Measurements from ENCODE around the gene JMJD6.

JMJD6 gene

GRCh38 chr17:76671123-76671911 lies 55.1 kb downstream of the JMJD6 start:
- peak overlapping the region; percentile 47 to 96 (median 89) for H3K27ac ChIP-seq
- H3K4me3 ChIP-seq, result peak overlapping the region; percentile 36 to 66 (median 49)

DNA sequence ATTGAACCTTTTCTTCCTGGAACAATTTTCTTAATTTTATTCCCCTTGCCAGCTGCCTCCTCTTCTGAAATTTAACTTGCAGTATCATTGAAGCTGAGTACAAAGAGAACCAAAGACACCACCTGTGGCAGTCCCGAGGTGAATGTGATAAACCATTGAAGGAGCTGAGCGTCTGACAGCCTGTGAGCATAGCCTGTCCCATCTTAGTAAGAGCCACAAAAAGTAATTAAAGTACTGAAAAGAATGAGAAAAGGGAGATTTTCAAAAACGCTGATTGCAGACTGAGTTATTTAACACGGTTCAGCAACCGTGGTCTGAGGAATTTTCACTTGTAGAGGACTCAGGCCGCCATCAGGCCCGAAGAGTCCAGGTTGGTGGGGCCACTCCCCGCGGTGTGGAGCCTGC lies 55.7 kb downstream of the JMJD6 start:
- peak overlapping the region in 18 of 21 experiments; percentile 49 to 96 (median 90) for H3K27ac ChIP-seq

DNA sequence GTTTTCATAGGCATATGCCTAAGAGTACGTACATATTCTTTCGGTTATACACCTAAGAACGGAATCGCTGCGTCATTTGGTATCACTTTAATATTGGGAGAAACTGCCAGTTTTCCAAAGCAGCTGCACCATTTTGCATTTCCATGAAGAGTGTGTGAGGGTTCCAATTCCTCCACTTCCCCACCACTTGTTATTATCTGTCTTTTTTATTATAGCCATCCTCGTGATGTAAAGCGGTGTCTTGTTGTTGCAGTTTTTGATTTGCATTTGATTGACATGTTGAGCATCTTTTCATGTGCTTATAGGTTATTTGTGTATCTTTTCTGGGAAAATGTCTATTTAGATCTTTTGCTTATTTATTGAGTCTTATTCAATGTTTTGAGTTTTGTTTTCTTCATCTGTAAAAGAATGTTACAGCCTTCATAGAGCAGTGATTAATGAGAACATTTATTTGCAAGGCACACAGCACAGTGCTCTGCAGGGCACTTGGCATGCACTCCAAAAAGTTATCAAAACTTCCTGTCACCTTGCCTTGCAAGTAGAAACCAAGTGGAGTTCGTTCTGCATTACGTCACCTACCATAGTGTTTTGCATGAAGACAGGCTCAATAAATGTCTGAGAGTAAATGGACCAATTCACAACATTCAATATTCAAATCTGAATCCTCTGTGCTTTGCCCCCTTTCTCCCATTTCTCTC lies 56.2 kb downstream of the JMJD6 start:
- Histone ChIP-seq H3K27ac (peak overlapping the region in 7 of 21 experiments; percentile 49 to 96 (median 92)), H3K4me3 (no peak overlapping the region)

More for the DNA sequence above, 55.7 kb downstream of the JMJD6 start:
- peak overlapping the region in 1 of 7 experiments; percentile 66 for H3K4me3 ChIP-seq

All from skin epidermis (tissue), 12 donors.